A172 (cell line): ENCODE measurements around the gene TBC1D13. TPM values are rescaled to one million over a fixed set of nuclear protein-coding genes. Genes with fewer than 3 reads are reported as not detected.
"Not testable (repeated sequence)": the region's sequence is repeated elsewhere in the genome, so short reads cannot be mapped to it uniquely, and the experiment has no call there.

Source experiments
- DNase-seq: peaks from one replicate; pipeline ENCODE4 v3.0.0-alpha.2; 2015; ENCODE audit warnings: low spot score
- total RNA-seq: library from RNA; depleted of rRNA; stranded (reverse); fragments of >200 nt; shearing (Covaris generic); gene quantifications from 2 replicates; pipeline ENCODE4 v1.2.3, GENCODE V29; 2014; rRNA removed

Gene TBC1D13
- 41.9 and 43.6 TPM in 2 replicates for total RNA-seq

GRCh38 chr9:128786681-128787601 lies at the start of gene TBC1D13:
Gene TBC1D13, plus strand, starts transcription at chr9:128787253. Its CDS starts 101 bp downstream, at chr9:128787354.
- DNase-seq, result peak; percentile 76

GRCh38 chr9:128742401-128742800 lies 44.7 kb upstream of the TBC1D13 start:
- no peak for DNase-seq

GRCh38 chr9:128743421-128743820 lies 43.6 kb upstream of the TBC1D13 start:
- DNase-seq, result no peak

GRCh38 chr9:128747241-128747640 lies 39.8 kb upstream of the TBC1D13 start:
- DNase-seq, result no peak

GRCh38 chr9:128750926-128751595 lies 36.0 kb upstream of the TBC1D13 start:
- no peak for DNase-seq

- DNase-seq, result no peak
Measured at GRCh38 chr9:128753627-128754026, 33.4 kb upstream of the TBC1D13 start.

GRCh38 chr9:128757602-128758001 lies 29.5 kb upstream of the TBC1D13 start:
- no peak for DNase-seq

- no peak for DNase-seq
Measured at GRCh38 chr9:128762671-128763449, 24.2 kb upstream of the TBC1D13 start.

- DNase-seq, result no peak
Measured at GRCh38 chr9:128764361-128764760, 22.7 kb upstream of the TBC1D13 start.

GRCh38 chr9:128765499-128765898 lies 21.6 kb upstream of the TBC1D13 start:
- no peak for DNase-seq

- no peak for DNase-seq
Measured at GRCh38 chr9:128768606-128769005, 18.4 kb upstream of the TBC1D13 start.

GRCh38 chr9:128770286-128771030 lies 16.6 kb upstream of the TBC1D13 start:
- DNase-seq, result no peak

- DNase-seq, result peak; percentile 27
Measured at GRCh38 chr9:128771094-128771721, 15.8 kb upstream of the TBC1D13 start.

GRCh38 chr9:128771745-128772519 lies 15.1 kb upstream of the TBC1D13 start, which contains the start of gene ZER1:
Gene ZER1, minus strand, starts transcription at chr9:128771927. Its CDS starts 16,362 bp downstream, at chr9:128755565.
- DNase-seq, result peak; percentile 83

- DNase-seq, result no peak
Measured at GRCh38 chr9:128773049-128773448, 14.0 kb upstream of the TBC1D13 start.

GRCh38 chr9:128774804-128775203 lies 12.2 kb upstream of the TBC1D13 start:
- DNase-seq, result no peak

GRCh38 chr9:128780093-128780492 lies 7.0 kb upstream of the TBC1D13 start:
- not testable (repeated sequence) for DNase-seq

GRCh38 chr9:128781187-128782070 lies 5.6 kb upstream of the TBC1D13 start:
- DNase-seq, result no peak

- no peak for DNase-seq
Measured at GRCh38 chr9:128782669-128783068, 4.4 kb upstream of the TBC1D13 start.
